DOHH2 (cell line): ENCODE data around the gene COLEC12.

ENCODE experiments used
- H3F3A ChIP-seq: fragments of 200-600 bp; sonication (generic), shearing (Covaris generic); 2 replicates; pipeline ENCODE4 v1.6.0; 2016; ENCODE audit warnings: antibody characterized with exemption, mild to moderate bottlenecking; ENCODE audit not compliant: control insufficient read depth, insufficient read depth
- H3K27ac ChIP-seq: fragments of 200-600 bp; sonication (generic); 2 replicates; pipeline ENCODE4 v1.5.1; 2014; ENCODE audit warnings: low read depth, mild to moderate bottlenecking, low read length, moderate library complexity
- H3K27me3 ChIP-seq: fragments of 200-600 bp; sonication (generic); 2 replicates; pipeline ENCODE4 v1.6.1; 2014; ENCODE audit warnings: mild to moderate bottlenecking, low read length, mixed read lengths; ENCODE audit not compliant: control insufficient read depth
- H3K36me3 ChIP-seq: fragments of 200-600 bp; sonication (generic); 2 replicates; pipeline ENCODE4 v1.6.1; 2014; ENCODE audit warnings: mild to moderate bottlenecking, low read length, moderate library complexity, mixed read lengths; ENCODE audit not compliant: control insufficient read depth
- H3K4me1 ChIP-seq: fragments of 200-600 bp; sonication (generic); 2 replicates; pipeline ENCODE4 v1.6.1; 2014; ENCODE audit warnings: mild to moderate bottlenecking, low read length, mixed read lengths; ENCODE audit not compliant: control insufficient read depth
- H3K4me2 ChIP-seq: fragments of 200-600 bp; sonication (generic); 2 replicates; pipeline ENCODE4 v1.6.0; 2014; ENCODE audit warnings: mild to moderate bottlenecking, low read length, moderate library complexity
- H3K4me3 ChIP-seq: fragments of 200-600 bp; sonication (generic); 2 replicates; pipeline ENCODE4 v1.5.1; 2014; ENCODE audit warnings: mild to moderate bottlenecking, low read length, mixed read lengths
- H3K79me2 ChIP-seq: fragments of 200-600 bp; sonication (generic); 2 replicates; pipeline ENCODE4 v1.6.1; 2014; ENCODE audit warnings: mild to moderate bottlenecking, low read length, mixed read lengths; ENCODE audit not compliant: control insufficient read depth
- H3K9me2 ChIP-seq: fragments of 200-600 bp; sonication (generic); replicated peaks from 2 replicates; pipeline ENCODE4 v1.6.1; 2014; ENCODE audit warnings: mild to moderate bottlenecking, low read length, mixed read lengths; ENCODE audit not compliant: control insufficient read depth
- H3K9me3 ChIP-seq: fragments of 200-600 bp; sonication (generic); 2 replicates; pipeline ENCODE4 v1.6.1; 2014; ENCODE audit warnings: antibody characterized with exemption, low read length, mixed read lengths; ENCODE audit not compliant: control insufficient read depth, insufficient read depth
- H4K20me1 ChIP-seq: fragments of 200-600 bp; sonication (generic); 2 replicates; pipeline ENCODE4 v1.6.0; 2014; ENCODE audit warnings: low read depth, mild to moderate bottlenecking, antibody characterized with exemption, low read length, moderate library complexity; ENCODE audit not compliant: control insufficient read depth, insufficient read depth
- EZH2phosphoT487 ChIP-seq: fragments of 200-600 bp; sonication (generic); IDR thresholded peaks from 2 replicates; pipeline ENCODE4 v1.6.1; 2017; ENCODE audit warnings: borderline replicate concordance, mild to moderate bottlenecking, antibody characterized with exemption, low read length, moderate library complexity, mixed read lengths
- TF ChIP-seq, protein P1 (sequence below): fragments of 200-600 bp; sonication (generic); IDR thresholded peaks from one replicate; pipeline ENCODE4 v1.5.1; 2014; ENCODE audit warnings: antibody characterized with exemption, mild to moderate bottlenecking, low read depth, low read length; ENCODE audit not compliant: poor library complexity, severe bottlenecking

COLEC12 gene

DNA sequence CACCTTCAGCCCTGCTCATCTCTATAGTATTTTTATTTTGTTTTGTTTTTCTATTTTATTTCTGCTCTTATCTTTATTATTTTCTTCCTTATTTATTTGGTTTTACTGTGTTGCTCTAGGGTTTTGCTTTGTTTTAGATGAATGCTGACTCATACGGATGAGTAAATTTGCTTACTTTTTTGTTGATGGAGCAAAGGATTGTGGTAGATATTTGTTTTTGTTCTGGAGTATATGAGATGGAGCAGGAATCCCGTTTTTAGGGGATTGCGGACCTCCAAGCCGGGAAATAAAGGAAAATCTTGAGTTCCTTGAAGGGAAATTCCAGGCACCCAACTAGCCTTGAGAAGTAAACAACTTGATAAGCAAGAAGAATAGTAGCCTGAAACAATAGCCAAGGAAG is 15.3 kb upstream of the COLEC12 start:
- no peaks in the 10 kb centered on the region for H3K27me3 ChIP-seq
- H3K79me2 ChIP-seq, result no peaks in the 10 kb centered on the region
- peaks cover 4% of the 10 kb centered on the region; the same call in 1 of the 2 replicates for H3K9me3 ChIP-seq
- H3K9me2 ChIP-seq, result no peaks in the 10 kb centered on the region
- no peak overlapping the region for H3K27ac ChIP-seq
- no peak for TF ChIP-seq EZH2phosphoT487
- TF ChIP-seq, protein P1, sequence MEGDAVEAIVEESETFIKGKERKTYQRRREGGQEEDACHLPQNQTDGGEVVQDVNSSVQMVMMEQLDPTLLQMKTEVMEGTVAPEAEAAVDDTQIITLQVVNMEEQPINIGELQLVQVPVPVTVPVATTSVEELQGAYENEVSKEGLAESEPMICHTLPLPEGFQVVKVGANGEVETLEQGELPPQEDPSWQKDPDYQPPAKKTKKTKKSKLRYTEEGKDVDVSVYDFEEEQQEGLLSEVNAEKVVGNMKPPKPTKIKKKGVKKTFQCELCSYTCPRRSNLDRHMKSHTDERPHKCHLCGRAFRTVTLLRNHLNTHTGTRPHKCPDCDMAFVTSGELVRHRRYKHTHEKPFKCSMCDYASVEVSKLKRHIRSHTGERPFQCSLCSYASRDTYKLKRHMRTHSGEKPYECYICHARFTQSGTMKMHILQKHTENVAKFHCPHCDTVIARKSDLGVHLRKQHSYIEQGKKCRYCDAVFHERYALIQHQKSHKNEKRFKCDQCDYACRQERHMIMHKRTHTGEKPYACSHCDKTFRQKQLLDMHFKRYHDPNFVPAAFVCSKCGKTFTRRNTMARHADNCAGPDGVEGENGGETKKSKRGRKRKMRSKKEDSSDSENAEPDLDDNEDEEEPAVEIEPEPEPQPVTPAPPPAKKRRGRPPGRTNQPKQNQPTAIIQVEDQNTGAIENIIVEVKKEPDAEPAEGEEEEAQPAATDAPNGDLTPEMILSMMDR, result no peak
- H4K20me1 ChIP-seq, result no peaks in the 10 kb centered on the region
- H3F3A ChIP-seq, result no peaks in the 10 kb centered on the region
- no peak overlapping the region for H3K4me3 ChIP-seq
- no peak overlapping the region for H3K4me2 ChIP-seq
- H3K4me1 ChIP-seq, result no peaks in the 10 kb centered on the region
- H3K36me3 ChIP-seq, result no peaks in the 10 kb centered on the region

DNA sequence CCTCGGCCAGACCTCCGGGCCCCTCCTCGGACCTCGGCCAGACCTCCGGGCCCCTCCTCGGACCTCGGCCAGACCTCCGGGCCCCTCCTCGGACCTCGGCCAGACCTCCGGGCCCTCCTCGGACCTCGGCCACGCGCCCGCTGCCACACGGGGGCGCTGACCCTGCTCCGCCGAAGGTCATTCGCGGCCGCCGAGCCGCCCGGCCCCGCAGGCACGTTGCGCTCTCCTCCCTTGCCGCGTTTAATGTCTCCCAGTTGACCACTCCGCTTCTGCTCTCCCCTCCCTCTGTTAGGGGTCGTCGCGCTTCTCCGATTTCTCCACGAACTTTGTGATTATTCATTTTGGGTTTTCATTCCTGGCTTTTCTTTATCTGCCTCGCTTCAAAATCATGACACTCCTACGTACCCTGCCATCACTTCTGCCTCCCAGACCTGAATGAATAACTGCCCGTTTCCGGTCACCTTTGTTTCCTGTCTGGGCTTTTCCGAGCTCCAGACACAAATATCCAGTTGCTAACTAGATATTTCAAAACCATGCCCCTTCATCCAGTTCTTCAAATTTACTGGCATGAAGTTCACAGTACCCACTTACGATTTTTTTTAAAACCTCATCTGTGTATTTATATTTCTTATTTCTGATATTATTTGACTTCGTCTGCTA is 14.8 kb upstream of the COLEC12 start:
- Histone ChIP-seq H3K27me3 (no peaks in the 10 kb centered on the region), H3F3A (no peaks in the 10 kb centered on the region), H4K20me1 (no peaks in the 10 kb centered on the region), H3K9me3 (peaks cover 4% of the 10 kb centered on the region; the same call in 1 of the 2 replicates), H3K4me1 (no peaks in the 10 kb centered on the region), H3K27ac (no peak overlapping the region), H3K79me2 (no peaks in the 10 kb centered on the region), H3K9me2 (no peaks in the 10 kb centered on the region), H3K4me2 (no peak overlapping the region), H3K4me3 (no peak overlapping the region), H3K36me3 (no peaks in the 10 kb centered on the region)
- TF ChIP-seq, protein P1, result no peak
- TF ChIP-seq EZH2phosphoT487, result no peak

DNA sequence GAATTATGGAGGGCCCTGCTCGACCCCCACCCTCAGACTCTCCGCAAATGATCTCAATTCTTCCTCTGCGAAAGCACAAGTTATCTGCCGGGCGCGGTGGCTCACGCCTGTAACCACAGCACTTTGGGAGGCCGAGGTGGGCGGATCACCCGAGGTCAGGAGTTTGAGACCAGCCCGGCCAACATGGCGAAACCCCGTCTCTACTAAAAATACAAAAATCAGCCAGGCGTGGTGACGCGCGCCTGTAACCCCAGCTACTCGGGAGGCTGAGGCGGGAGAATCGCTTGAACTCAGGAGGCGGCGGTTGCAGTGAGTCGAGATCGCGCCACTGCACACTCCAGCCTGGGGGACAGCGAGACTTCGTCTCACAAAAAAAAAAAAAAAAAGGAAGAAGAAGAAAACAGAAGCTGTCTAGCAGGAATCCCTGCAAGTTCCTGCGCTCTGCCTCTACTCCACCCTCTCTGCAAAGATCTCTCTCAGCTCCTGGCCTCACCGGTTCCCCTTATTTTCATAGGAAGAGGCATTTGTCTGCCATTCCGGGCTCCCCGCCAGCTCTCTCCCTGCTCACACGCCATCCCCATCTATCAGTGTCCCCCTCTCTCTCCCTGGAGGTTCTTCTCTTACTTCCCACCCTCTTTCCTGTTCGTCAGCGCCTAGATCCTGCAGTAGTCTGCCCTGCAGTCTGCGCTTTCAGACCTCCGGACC is 13.5 kb upstream of the COLEC12 start:
- no peaks in the 10 kb centered on the region for H3K79me2 ChIP-seq
- TF ChIP-seq, protein P1, result no peak
- TF ChIP-seq EZH2phosphoT487, result no peak
- no peaks in the 10 kb centered on the region for H3K9me2 ChIP-seq
- no peaks in the 10 kb centered on the region for H3F3A ChIP-seq
- H4K20me1 ChIP-seq, result no peaks in the 10 kb centered on the region
- H3K36me3 ChIP-seq, result no peaks in the 10 kb centered on the region
- H3K4me3 ChIP-seq, result no peak overlapping the region
- H3K4me2 ChIP-seq, result no peak overlapping the region
- peaks cover 4% of the 10 kb centered on the region; the same call in 1 of the 2 replicates for H3K9me3 ChIP-seq
- H3K4me1 ChIP-seq, result no peaks in the 10 kb centered on the region
- H3K27ac ChIP-seq, result no peak overlapping the region
- H3K27me3 ChIP-seq, result no peaks in the 10 kb centered on the region
